Esophagus squamous epithelium (tissue), 4 donors: ENCODE results near the gene TEX29.

ENCODE experiments used
- POLR2A ChIP-seq, 4 donors: fragments of 450-650 bp; IDR thresholded peaks; one replicate each; pipeline ENCODE4 v1.6.1; 2017; ENCODE audit warnings: antibody characterized with exemption in 4 of 4, mild to moderate bottlenecking in 4 of 4, moderate library complexity in 3 of 4
- TF ChIP-seq, protein P1 (sequence below), 6 experiments: fragments of 450-650 bp in 4 of 6; fragments of 200-600 bp in 2 of 6; sonication (generic) in 2 of 6; IDR thresholded peaks; one replicate each; pipeline ENCODE4 v1.5.1; 2016 to 2019; ENCODE audit warnings: antibody characterized with exemption in 6 of 6, mild to moderate bottlenecking in 4 of 6, moderate library complexity in 4 of 6

DNA sequence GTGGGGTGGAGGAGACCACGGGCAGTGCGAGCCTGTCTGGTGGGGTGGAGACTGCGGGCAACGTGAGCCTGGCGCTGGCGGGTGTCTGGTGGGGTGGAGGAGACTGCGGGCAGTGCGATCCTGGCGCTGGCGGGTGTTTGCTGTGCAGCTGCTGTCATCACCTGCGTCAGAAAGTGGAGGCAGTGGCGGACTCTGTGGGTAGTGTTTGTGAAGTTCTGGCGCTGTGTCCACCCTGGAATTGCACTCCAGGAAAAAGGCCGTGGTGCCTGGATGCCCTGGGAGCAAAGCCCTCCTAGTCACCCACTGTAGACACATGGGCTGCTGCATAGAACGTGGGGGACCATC is 6.2 kb downstream of the TEX29 start:
- TF ChIP-seq, protein P1, sequence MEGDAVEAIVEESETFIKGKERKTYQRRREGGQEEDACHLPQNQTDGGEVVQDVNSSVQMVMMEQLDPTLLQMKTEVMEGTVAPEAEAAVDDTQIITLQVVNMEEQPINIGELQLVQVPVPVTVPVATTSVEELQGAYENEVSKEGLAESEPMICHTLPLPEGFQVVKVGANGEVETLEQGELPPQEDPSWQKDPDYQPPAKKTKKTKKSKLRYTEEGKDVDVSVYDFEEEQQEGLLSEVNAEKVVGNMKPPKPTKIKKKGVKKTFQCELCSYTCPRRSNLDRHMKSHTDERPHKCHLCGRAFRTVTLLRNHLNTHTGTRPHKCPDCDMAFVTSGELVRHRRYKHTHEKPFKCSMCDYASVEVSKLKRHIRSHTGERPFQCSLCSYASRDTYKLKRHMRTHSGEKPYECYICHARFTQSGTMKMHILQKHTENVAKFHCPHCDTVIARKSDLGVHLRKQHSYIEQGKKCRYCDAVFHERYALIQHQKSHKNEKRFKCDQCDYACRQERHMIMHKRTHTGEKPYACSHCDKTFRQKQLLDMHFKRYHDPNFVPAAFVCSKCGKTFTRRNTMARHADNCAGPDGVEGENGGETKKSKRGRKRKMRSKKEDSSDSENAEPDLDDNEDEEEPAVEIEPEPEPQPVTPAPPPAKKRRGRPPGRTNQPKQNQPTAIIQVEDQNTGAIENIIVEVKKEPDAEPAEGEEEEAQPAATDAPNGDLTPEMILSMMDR (IDR thresholded peaks at IDR 0.05), result no peak
- TF ChIP-seq POLR2A (IDR thresholded peaks at IDR 0.05), result no peak
